Naive thymus-derived CD8-positive, alpha-beta T cell (primary cell): ENCODE measurements around the gene ARHGAP26. TPM values are rescaled to one million over a fixed set of nuclear protein-coding genes. Genes with fewer than 3 reads are reported as not detected.

Experiments used
- ATAC-seq, 2 donors: fragments of 150-1000 bp; cut with Tn5 transposase in 1 of 2; sonication (Bioruptor Pico), chemical (Tn5 transposase) in 1 of 2; 1 replicate in 1 of 2; 2 replicates in 1 of 2; pipeline ENCODE4 v1.10.0; 2021; ENCODE audit warnings: mild to moderate bottlenecking in 2 of 2, moderate library complexity in 2 of 2
- POLR2A ChIA-PET: fragments of 350-600 bp; sonication (Branson Sonifier 250); formaldehyde crosslinking; loops from one replicate; lab custom pipeline; 2021; ENCODE audit warnings: antibody characterized with exemption; lab: Charles Lee
- DNase-seq, 10 donors: peaks; one replicate each; pipeline versions ENCODE4 v3.0.0 to v3.0.0-alpha.2; 2020 to 2022
- H3K27ac Mint-ChIP-seq, 10 donors: one replicate each; pipeline ENCODE4 v1.8.0; 2020 to 2022; ENCODE audit warnings: mild to moderate bottlenecking in 10 of 10, mixed read lengths in 10 of 10, moderate library complexity in 4 of 10, inconsistent platforms in 1 of 10
- H3K27me3 Mint-ChIP-seq, 5 donors: one replicate each; pipeline ENCODE4 v1.8.0; 2021 to 2022; ENCODE audit warnings: mixed read lengths in 5 of 5
- H3K36me3 Mint-ChIP-seq, 3 donors: one replicate each; pipeline ENCODE4 v1.8.0; 2020 to 2022; ENCODE audit warnings: mixed read lengths in 3 of 3, mild to moderate bottlenecking in 2 of 3, inconsistent platforms in 1 of 3
- H3K4me1 Mint-ChIP-seq, 4 donors: one replicate each; pipeline ENCODE4 v1.8.0; 2021 to 2022; ENCODE audit warnings: mixed read lengths in 4 of 4
- H3K4me3 Mint-ChIP-seq, 10 donors: one replicate each; pipeline ENCODE4 v1.8.0; 2020 to 2022; ENCODE audit warnings: mild to moderate bottlenecking in 10 of 10, mixed read lengths in 10 of 10, moderate library complexity in 6 of 10, inconsistent platforms in 1 of 10
- H3K9me3 Mint-ChIP-seq, 9 donors: one replicate each; pipeline ENCODE4 v1.8.0; 2020 to 2022; ENCODE audit warnings: mixed read lengths in 9 of 9, mild to moderate bottlenecking in 3 of 9, inconsistent platforms in 1 of 9, moderate library complexity in 1 of 9
- polyA plus RNA-seq, 3 donors: library from polyadenylated mRNA; unstranded; fragments of 300-500 nt; fragmentation: Illumina TruSeq; gene quantifications; one replicate each; pipeline ENCODE4 v1.2.3, GENCODE V29; 2021
- total RNA-seq, 8 experiments: library from RNA in 2 of 8; stranded (reverse) in 2 of 8; gene quantifications; one replicate each; pipeline ENCODE4 v1.2.3 and lab custom pipeline; 2021 to 2026

ARHGAP26 gene
- total and polyA plus RNA-seq, 5 experiments from 2014 or later, result 9.1 to 30.5 (median 15.7) TPM

GRCh38 chr5:142777850-142778249, 7.7 kb downstream of the ARHGAP26 start:
- Mint-ChIP-seq H3K4me3 (no peak overlapping the region), H3K36me3 (no peaks in the 10 kb centered on the region), H3K27ac (peak overlapping the region in 1 of 10 donors; percentile 49), H3K27me3 (no peaks in the 10 kb centered on the region), H3K9me3 (no peaks in the 10 kb centered on the region), H3K4me1 (peaks cover 34 to 82% (median 74%) of the 10 kb centered on the region in 4 donors)
- DNase-seq (no peak), ATAC-seq (no peak)
- POLR2A ChIA-PET, result no interaction called here

- ATAC-seq, result no peak
- H3K27me3 Mint-ChIP-seq, result no peaks in the 10 kb centered on the region
- H3K4me3 Mint-ChIP-seq, result peak overlapping the region in 5 of 10 donors; percentile 1 to 28 (median 8)
- H3K9me3 Mint-ChIP-seq, result no peaks in the 10 kb centered on the region
- peak overlapping the region in 9 of 10 donors; percentile 3 to 73 (median 49) for H3K27ac Mint-ChIP-seq
- POLR2A ChIA-PET, result interaction anchor here (0.6 to 1.3 kb wide), 5 partner anchors 9 to 65 kb away, joined by 3 to 4 read pairs (median 4); partner anchors contain the start of gene ARHGAP26
- peaks cover 32 to 85% (median 77%) of the 10 kb centered on the region in 4 donors for H3K4me1 Mint-ChIP-seq
- DNase-seq, result no peak
- H3K36me3 Mint-ChIP-seq, result no peaks in the 10 kb centered on the region
Observed at GRCh38 chr5:142779163-142779840, 9.1 kb downstream of the ARHGAP26 start.

DNA sequence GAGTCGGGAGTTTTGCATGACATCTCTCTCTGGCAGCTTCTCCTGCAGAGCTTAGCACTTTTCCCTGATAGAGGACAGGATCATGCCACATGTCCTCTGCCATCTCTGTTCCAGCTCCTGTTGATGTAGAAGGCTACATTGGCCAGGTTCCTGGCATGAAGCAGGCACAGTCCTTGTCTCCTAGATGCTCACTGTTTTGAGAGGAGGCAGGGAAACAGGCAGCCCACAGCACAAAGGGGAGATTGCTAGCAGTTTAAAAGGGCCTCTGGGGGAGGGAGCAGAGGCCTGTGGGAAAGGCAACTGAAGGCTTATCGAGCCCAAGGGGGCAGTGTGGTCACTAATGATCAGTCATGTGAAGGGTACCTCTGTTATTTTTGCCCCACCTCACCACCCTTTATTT, 10.7 kb downstream of the ARHGAP26 start:
- POLR2A ChIA-PET, result interaction anchor here (0.9 kb wide), 1 partner anchor 17 kb away, joined by 4 read pairs; no protein-coding TSS in a partner anchor
- ATAC-seq (no peak), DNase-seq (no peak)
- Mint-ChIP-seq H3K27me3 (no peaks in the 10 kb centered on the region), H3K4me1 (peaks cover 37 to 85% (median 81%) of the 10 kb centered on the region in 4 donors), H3K4me3 (no peak overlapping the region), H3K9me3 (no peaks in the 10 kb centered on the region), H3K27ac (peak overlapping the region in 4 of 10 donors; percentile 16 to 77 (median 48)), H3K36me3 (no peaks in the 10 kb centered on the region)

- Mint-ChIP-seq H3K9me3 (no peaks in the 10 kb centered on the region), H3K4me3 (peak overlapping the region in 2 of 10 donors; percentile 73 to 81), H3K36me3 (no peaks in the 10 kb centered on the region), H3K4me1 (peaks cover 33 to 84% (median 77%) of the 10 kb centered on the region in 4 donors), H3K27ac (peak overlapping the region in 9 of 10 donors; percentile 9 to 88 (median 50)), H3K27me3 (no peaks in the 10 kb centered on the region)
- ATAC-seq, result no peak
- POLR2A ChIA-PET, result interaction anchor here (0.7 to 2.0 kb wide), 4 partner anchors 12 to 17 kb away, joined by 3 to 10 read pairs (median 4); partner anchors contain the start of gene ARHGAP26
- DNase-seq, result no peak
Observed at GRCh38 chr5:142782976-142783530, 12.9 kb downstream of the ARHGAP26 start.

DNA sequence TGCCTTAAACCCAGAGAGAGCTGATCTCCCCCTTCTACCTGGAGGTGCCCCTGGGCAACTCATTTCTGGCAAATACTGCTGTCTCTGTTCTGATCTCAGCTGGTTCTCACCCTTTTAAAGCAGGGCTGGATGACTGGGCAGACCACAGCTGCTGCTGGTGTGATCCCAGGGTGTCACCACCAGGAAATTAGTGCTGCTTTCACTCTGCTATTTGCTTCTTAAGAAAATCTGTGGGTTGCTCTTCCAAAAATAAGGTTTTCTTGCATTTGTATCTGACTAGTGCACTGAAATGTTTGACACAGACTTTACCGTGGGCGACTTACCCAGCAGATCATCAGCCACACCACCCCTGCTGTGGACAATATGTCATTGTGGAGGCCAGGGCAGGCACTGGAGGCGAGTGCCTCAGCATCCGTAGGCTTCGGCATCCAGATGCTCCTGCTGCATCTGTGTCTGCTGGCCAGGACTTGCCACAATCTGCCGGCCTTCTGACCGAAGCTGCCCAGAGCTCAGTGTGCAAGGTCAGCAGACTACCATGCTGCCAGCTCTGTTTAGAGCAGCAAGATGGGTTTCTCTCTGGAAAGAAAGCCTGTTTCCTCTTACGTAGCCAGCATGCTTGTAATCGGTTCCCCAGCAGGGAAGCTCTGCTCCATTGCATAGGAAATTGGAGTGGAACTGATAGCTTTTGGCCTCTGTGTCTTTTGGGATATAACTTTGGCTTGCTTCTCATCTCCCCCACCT, 13.6 kb downstream of the ARHGAP26 start:
- no peak for DNase-seq
- ATAC-seq, result peak; percentile 35 to 44
- Mint-ChIP-seq H3K36me3 (peaks cover 0 to 3% (median 0%) of the 10 kb centered on the region in 3 donors), H3K4me3 (peak overlapping the region in 7 of 10 donors; percentile 28 to 81 (median 48)), H3K27me3 (no peaks in the 10 kb centered on the region), H3K27ac (peak overlapping the region; percentile 20 to 88 (median 65)), H3K9me3 (no peaks in the 10 kb centered on the region), H3K4me1 (peaks cover 32 to 84% (median 74%) of the 10 kb centered on the region in 4 donors)
- POLR2A ChIA-PET, result interaction anchor here (0.7 to 3.2 kb wide), 5 partner anchors 9 to 18 kb away, joined by 3 to 14 read pairs (median 5); partner anchors contain the start of gene ARHGAP26

GRCh38 chr5:142784401-142784955, 14.3 kb downstream of the ARHGAP26 start:
- Mint-ChIP-seq H3K4me3 (peak overlapping the region in 5 of 10 donors; percentile 27 to 81 (median 48)), H3K27ac (peak overlapping the region in 8 of 10 donors; percentile 14 to 88 (median 61)), H3K27me3 (no peaks in the 10 kb centered on the region), H3K4me1 (peaks cover 25 to 80% (median 68%) of the 10 kb centered on the region in 4 donors), H3K36me3 (peaks cover 0 to 3% (median 0%) of the 10 kb centered on the region in 3 donors), H3K9me3 (no peaks in the 10 kb centered on the region)
- ATAC-seq (no peak), DNase-seq (no peak)
- POLR2A ChIA-PET, result interaction anchor here (1.7 to 3.2 kb wide), 3 partner anchors 9 to 14 kb away, joined by 3 to 14 read pairs (median 10); partner anchors contain the start of gene ARHGAP26

- Mint-ChIP-seq H3K4me3 (peak overlapping the region in 3 of 10 donors; percentile 10 to 74 (median 43)), H3K4me1 (peaks cover 23 to 80% (median 63%) of the 10 kb centered on the region in 4 donors), H3K27ac (peak overlapping the region in 6 of 10 donors; percentile 6 to 85 (median 54)), H3K36me3 (peaks cover 0 to 6% (median under 1%) of the 10 kb centered on the region in 3 donors), H3K9me3 (no peaks in the 10 kb centered on the region), H3K27me3 (no peaks in the 10 kb centered on the region)
- no peak for DNase-seq
- no peak for ATAC-seq
- POLR2A ChIA-PET, result interaction anchor here (1.6 to 3.2 kb wide), 3 partner anchors 8 to 15 kb away, joined by 3 to 14 read pairs (median 4); partner anchors contain the start of gene ARHGAP26
Observed at GRCh38 chr5:142785206-142785605, 15.0 kb downstream of the ARHGAP26 start.

DNA sequence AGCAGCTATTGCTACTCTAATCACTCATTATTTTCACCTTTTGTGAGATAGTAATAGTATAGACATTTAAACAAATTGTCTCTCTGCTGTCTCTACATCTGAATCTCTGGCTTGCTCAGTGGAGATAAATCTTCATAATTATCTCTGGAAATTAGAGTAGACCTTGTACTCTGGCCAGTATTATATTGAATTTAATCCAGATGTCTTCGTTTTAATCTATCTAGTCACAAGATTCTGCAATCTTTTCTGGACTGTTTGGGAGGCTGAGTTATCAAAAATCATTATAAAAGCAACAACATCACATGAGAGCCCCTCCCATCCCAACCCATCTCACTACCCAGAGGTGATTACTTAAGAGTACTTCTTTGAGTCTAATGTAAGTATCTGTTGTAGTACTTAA, 19.0 kb downstream of the ARHGAP26 start:
- H3K4me3 Mint-ChIP-seq, result no peak overlapping the region
- no peaks in the 10 kb centered on the region for H3K9me3 Mint-ChIP-seq
- peak overlapping the region in 1 of 10 donors; percentile 83 for H3K27ac Mint-ChIP-seq
- no peaks in the 10 kb centered on the region for H3K27me3 Mint-ChIP-seq
- POLR2A ChIA-PET, result no interaction called here
- DNase-seq, result no peak
- H3K4me1 Mint-ChIP-seq, result peaks cover 15 to 76% (median 37%) of the 10 kb centered on the region in 4 donors
- H3K36me3 Mint-ChIP-seq, result peaks cover 0 to 15% (median 7%) of the 10 kb centered on the region in 3 donors
- no peak for ATAC-seq

DNA sequence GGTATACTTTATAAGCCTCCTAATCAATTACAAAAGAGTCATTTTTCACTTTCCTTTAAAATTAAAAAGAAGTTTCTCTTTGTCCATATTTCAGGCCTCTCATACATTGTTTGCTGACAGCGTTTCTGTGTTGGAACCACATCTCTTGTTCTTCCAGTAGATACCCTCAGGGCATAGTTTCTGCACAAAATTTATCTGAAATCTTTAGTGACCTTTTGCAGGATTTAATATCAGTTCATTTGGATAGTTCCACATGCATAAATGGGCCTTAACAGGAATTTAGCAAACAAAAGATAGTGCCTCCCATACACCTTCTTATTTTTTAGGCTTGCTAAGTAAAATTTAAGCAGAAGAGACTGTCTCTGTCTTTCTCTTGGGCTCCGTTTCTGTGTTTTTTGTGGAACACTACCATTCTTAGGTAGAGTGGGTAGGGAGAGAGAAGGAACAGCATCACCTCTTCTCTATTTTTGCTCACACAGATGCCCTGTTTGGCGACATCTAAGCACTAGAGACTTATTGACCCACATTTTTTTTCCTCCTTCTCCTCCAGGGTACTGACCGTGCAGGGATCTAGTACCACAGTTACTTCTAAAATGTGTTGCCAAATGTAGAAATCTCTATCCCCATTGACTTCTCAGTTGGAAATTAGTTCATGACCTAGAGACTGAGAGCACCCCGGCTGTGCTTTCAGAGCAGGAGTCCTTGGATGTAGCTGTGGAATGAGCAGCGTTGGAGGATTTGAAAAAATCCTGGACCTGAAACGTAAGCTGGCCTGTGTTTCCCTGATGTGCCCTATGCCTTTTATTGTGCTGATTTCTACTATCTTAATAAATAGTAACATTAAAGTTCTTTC, 22.1 kb downstream of the ARHGAP26 start:
- H3K36me3 Mint-ChIP-seq, result peaks cover 0 to 15% (median 7%) of the 10 kb centered on the region in 3 donors
- no peak overlapping the region for H3K4me3 Mint-ChIP-seq
- POLR2A ChIA-PET, result interaction anchor here (1.4 kb wide), 1 partner anchor 8 kb away, joined by 3 read pairs; no protein-coding TSS in a partner anchor
- peaks cover 16 to 78% (median 38%) of the 10 kb centered on the region in 4 donors for H3K4me1 Mint-ChIP-seq
- H3K27ac Mint-ChIP-seq, result peak overlapping the region in 2 of 10 donors; percentile 15 to 73
- no peaks in the 10 kb centered on the region for H3K9me3 Mint-ChIP-seq
- no peaks in the 10 kb centered on the region for H3K27me3 Mint-ChIP-seq
- ATAC-seq (no peak), DNase-seq (no peak)

GRCh38 chr5:142792865-142793232, 22.7 kb downstream of the ARHGAP26 start:
- Mint-ChIP-seq H3K4me3 (no peak overlapping the region), H3K36me3 (peaks cover 0 to 15% (median 7%) of the 10 kb centered on the region in 3 donors), H3K27me3 (no peaks in the 10 kb centered on the region), H3K9me3 (no peaks in the 10 kb centered on the region), H3K4me1 (peaks cover 19 to 78% (median 41%) of the 10 kb centered on the region in 4 donors), H3K27ac (no peak overlapping the region)
- ATAC-seq (no peak), DNase-seq (no peak)
- POLR2A ChIA-PET, result interaction anchor here (0.6 to 1.4 kb wide), 3 partner anchors 9 to 28 kb away, joined by 3 read pairs; no protein-coding TSS in a partner anchor

GRCh38 chr5:142794537-142794936, 24.4 kb downstream of the ARHGAP26 start:
- peak overlapping the region in 4 of 10 donors; percentile 9 to 51 (median 24) for H3K27ac Mint-ChIP-seq
- H3K27me3 Mint-ChIP-seq, result no peaks in the 10 kb centered on the region
- peaks cover 34 to 84% (median 53%) of the 10 kb centered on the region in 4 donors for H3K4me1 Mint-ChIP-seq
- POLR2A ChIA-PET, result no interaction called here
- no peak overlapping the region for H3K4me3 Mint-ChIP-seq
- DNase-seq (no peak), ATAC-seq (no peak)
- no peaks in the 10 kb centered on the region for H3K9me3 Mint-ChIP-seq
- H3K36me3 Mint-ChIP-seq, result peaks cover 0 to 13% (median 7%) of the 10 kb centered on the region in 3 donors
